Stimulated activated CD8-positive, alpha-beta memory T cell treated with anti-CD3 and anti-CD28 coated beads, Interleukin-2, amount 100 ng/mL, for 1 hour (primary cell): ENCODE measurements around the gene STOML3.
"Not testable (repeated sequence)": the region's sequence is repeated elsewhere in the genome, so short reads cannot be mapped to it uniquely, and the experiment has no call there.

Source experiments
- DNase-seq, 2 donors: peaks; one replicate each; pipeline ENCODE4 v3.0.0-alpha.2; 2020; ENCODE audit warnings: low read depth in 2 of 2

Gene STOML3, protein sequence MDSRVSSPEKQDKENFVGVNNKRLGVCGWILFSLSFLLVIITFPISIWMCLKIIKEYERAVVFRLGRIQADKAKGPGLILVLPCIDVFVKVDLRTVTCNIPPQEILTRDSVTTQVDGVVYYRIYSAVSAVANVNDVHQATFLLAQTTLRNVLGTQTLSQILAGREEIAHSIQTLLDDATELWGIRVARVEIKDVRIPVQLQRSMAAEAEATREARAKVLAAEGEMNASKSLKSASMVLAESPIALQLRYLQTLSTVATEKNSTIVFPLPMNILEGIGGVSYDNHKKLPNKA

DNA sequence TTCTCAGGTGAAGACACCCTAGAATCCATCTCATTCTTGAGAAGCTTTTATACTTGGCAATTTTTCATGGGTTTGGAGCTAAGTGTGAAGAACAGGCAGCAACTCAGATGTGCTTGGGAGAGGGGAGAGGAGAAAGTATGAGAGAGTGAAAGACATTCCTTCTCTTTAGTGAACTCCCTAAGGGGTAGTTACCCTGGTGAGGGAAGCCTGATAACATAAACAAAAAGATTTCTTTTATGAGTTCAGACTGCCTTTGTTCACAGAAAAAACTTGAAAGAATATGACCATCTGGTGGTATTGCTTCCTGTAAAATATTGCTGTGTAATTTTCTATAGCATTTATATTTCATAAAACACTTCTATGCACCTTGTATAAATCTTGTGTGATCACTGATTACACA lies at the start of gene STOML3:
STOML3 (minus strand) TSS at position 139 of the 400 bp plus-strand sequence; CDS start at position 29, 110 bp downstream.
- no peak for DNase-seq

- DNase-seq = no peak
These were observed 49.6 kb upstream of the STOML3 start for GRCh38 chr13:39040206-39040605.

DNA sequence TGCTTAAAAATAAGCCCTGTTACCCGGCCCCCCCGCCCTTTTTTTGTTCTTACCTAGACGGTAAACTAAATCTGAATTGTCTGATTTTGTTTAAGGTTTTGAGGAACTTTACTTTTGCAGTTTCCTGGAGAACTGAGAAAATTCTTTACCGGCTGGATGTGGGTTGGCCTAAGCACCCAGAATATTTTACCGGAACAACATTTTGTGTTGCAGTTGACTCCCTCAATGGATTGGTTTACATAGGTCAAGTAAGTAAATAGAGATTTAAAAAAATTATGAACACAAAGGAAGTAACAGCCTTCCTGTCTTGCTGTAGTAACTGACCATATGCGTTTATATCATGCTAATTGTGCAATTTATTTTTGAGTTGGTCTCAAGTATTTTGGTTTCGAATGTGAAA lies 48.4 kb upstream of the STOML3 start:
- no peak for DNase-seq

- peak; percentile 9 to 13 for DNase-seq
These were observed 48.0 kb upstream of the STOML3 start for GRCh38 chr13:39038569-39039030.

DNA sequence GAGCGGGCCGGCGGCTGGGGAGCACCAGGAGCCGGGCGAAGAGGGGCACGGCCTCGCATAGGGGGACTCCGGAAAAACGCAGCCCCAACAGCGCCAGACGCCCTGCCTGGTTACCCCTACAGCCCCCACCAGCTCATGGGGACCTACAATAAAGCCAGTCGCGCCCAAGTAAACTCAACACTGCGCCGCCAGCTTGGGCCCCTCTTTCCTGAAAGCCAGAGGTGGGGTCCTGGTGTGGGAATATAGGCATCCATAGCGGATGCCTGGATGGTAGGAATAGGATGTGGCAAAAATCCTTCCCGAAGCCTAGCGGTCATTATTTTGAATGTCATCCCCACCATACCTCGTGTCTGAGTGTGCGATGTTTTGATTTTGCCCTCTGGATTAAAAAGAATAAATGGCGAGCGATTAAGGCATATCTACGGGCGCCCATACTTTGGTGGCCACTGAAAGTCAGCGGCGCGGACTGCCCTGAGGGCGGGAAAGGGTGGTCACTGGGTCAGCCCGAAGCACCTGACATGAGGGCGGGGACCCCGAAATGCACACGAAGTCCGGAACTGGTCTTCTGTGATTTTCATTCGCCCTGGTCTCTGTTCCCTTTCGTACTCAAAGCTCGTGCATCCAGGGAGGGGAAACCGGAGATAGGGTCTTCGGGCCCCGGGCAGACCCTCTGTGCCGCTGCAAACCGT lies 47.4 kb upstream of the STOML3 start, which contains the start of the genes NHLRC3 and PROSER1:
NHLRC3 (plus strand) TSS at position 577 of the 689 bp plus-strand sequence. CDS start 184 bp downstream, outside the sequence.
PROSER1 (minus strand) TSS at position 210 of the 689 bp plus-strand sequence. CDS start 847 bp downstream, outside the sequence.
- peak; percentile 68 to 76 for DNase-seq

GRCh38 chr13:39037410-39037879 lies 46.8 kb upstream of the STOML3 start:
- DNase-seq = peak in 1 of 2 donors; percentile 7

DNA sequence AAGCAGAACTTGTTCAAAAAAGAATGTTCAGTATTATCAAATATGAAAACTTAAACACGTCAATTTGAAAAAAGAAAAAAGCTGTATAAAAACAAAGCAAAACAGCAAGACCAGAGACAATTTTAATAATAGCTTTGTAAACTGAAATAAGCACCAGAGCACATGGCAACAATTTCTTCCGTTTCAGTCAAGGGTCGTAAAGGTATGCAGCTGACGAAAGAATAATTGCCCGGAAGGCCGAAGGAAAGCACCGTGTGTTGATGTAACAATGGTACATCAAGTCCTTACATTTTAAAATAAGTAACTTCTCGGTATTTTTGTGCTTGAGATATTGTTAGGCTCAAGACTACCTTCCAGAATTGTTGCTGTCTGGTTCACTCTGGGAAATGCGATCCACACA lies 45.6 kb upstream of the STOML3 start:
- no peak for DNase-seq

- DNase-seq = no peak
These were observed 45.2 kb upstream of the STOML3 start for GRCh38 chr13:39035799-39036198.

GRCh38 chr13:39035204-39035603 lies 44.6 kb upstream of the STOML3 start:
- DNase-seq = no peak

DNA sequence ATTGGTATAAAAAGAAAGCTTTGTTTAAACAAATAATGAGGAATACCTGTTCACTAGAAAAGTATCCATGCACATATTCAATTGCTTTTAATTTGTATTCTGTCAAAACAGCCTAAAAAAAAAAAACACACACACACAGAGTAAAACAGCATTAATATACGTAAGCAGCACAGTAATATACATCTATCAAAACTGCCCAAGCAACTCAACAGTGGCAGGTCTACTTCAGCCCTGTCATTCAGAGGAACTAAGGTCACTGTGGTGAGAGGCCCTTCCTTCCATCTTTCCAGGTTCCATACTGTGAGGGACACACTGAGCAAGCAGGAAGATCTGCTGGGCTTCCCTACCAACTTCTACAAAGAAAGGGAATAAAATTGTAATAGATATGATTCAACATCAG lies 43.5 kb upstream of the STOML3 start:
- no peak for DNase-seq

DNA sequence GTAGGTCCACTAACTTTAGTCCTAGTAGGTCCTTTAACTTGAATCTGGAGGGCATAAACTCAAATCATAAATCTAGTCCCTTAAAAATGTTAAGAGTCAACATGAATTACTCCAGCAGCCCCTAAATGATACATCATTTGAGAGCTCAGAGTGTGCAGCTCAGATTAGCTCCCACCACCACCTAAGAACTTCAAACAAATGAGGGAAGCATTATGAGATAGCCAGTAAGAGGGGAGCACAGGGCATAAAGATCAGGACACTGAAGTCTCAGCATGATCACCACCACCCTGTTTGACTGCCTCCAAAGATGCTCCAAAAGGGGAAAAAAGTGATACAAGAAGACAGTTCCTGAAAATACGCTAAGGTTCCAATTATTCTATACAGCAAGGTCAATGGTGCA lies 41.5 kb upstream of the STOML3 start:
- DNase-seq = no peak

DNA sequence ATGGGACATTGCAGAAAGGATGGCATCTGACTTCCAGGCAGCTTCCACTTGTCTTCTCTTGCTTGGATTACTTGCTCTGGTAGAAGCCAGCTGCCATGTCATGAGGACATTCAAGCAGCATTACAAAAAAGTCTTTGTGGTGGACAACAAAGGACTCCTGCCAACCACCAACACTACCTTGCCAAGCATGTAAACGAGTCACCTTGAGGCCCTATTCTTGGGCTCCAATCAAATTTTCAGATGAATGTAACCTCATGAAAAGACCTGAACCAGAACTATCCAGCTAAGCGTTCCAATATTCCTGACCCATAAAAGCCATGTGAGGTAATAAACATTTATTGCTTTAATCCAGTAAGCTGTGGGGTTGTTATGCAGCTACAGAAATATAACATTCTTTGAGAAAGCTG lies 34.8 kb upstream of the STOML3 start:
- DNase-seq = no peak

- no peak for DNase-seq
These were observed 33.1 kb upstream of the STOML3 start for GRCh38 chr13:39023761-39024160.

DNA sequence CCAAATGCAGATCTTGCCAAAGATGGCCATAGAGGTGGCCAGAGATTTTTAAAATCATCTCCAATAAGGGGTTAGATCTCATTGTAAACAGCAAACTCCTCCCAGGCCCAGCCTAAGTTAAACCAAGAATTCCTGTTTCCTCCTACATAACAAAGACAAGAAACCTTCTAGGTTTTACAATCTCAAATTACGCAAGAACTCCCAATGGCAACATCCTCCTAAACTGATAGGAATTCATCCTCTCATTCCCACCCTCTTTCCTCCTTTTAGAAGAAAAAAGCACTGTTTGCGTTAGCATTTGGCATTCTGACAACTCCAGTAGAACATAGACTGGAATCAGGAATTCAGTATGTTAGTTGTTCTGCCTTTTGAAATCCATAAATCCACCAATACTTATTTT lies 32.7 kb upstream of the STOML3 start:
- DNase-seq = no peak

DNA sequence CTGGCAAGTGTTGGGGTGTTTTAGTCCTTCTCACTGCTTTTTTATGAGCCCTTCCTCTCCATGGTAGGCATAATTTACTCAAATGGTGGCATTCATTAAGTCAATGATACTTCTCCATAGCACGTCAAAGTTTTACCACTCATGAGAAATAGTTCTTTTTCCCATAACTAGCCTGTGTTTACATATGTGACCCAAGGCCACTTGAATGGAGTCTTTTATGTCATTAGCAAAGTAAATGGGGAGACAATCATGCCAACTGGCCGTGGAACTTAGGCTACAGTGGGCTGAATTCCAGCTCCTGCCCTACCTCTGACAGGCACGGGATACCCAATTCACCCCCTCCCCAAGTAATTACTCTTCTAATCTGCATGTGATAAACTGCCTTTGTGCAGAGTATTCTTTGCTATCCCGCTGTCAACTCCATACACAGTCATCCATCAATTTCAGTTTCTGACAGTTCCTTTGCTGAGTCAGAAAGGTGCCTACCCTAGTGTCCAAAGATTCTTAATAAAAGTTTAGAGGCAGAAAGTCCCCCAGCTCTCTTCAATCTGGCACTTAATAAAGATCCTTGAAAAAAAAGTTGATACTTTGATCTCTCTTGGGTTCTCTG lies 30.3 kb upstream of the STOML3 start:
- DNase-seq = no peak

DNA sequence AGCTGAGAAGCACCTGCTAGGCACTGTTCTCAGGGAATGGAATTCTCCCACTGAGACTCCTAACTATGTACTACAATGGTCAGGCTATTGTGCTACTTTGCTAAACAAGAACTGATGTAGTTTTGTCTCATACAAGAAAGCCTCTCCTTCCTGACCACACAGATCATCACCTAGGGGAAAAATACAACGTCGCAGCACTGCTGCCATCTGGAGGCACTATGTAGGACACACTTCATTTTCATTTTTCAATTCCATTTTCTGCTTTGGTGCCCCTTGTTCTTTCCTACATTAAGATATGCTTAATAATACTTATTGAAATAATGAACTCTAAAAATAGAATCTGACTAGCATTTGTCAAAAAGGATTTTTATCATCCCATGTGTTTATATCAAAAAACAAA lies 26.2 kb upstream of the STOML3 start:
- DNase-seq = no peak

GRCh38 chr13:39016087-39016486 lies 25.5 kb upstream of the STOML3 start:
- DNase-seq = no peak

- DNase-seq = no peak
These were observed 22.8 kb upstream of the STOML3 start for GRCh38 chr13:39013462-39013861.

DNA sequence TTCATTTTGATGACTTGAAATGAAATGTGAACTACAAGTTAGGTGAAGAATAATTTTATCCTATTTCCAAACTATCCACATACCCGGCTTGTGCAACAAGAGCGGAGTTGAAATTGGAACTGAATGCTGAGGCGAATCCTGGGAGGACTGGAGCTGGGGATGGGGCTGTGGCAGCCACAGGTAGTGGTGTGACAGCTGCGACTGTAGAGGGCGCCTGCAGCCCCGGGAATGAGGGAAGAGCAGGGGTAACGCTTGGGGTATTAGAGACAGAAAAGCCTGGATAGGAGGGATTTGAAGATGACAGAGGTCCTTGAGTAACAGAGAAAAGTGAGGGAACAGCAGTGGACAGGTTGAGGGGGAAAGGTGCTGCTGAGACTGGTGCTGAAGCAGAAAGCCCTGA lies 22.0 kb upstream of the STOML3 start:
- DNase-seq = no peak

- not testable (repeated sequence) for DNase-seq
These were observed 15.9 kb upstream of the STOML3 start for GRCh38 chr13:39006371-39007111.

DNA sequence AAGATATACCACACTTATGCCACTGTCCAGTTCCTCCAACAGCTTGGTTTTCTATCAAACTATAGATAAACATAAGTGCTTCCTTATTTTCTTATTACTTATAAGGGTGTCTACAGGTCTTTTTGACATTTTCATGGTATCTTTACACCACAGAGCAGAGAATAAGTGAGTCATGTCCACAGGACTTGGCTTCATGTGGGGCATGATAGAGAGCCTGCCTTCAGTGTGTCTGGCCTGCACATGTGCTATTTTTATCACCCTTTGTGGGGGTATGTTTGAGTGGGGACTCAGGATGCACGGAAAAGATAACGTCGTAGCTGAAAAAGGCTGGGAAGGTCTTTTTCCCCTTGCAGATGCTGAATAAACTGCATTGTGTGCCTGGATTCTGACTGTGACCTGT lies 8.1 kb upstream of the STOML3 start:
- DNase-seq = no peak

- DNase-seq = no peak
These were observed 2.8 kb upstream of the STOML3 start for GRCh38 chr13:38993381-38993780.
